GM23248 (cell line): ENCODE data around the gene POU2F1. TPM values are rescaled to one million over a fixed set of nuclear protein-coding genes. Genes with fewer than 3 reads are reported as not detected.

Experiments
- DNase-seq: peaks from one replicate; pipeline ENCODE4 v3.0.0-alpha.2; 2015
- H2AFZ ChIP-seq: fragments of 200-600 bp; sonication (generic); 2 replicates; pipeline ENCODE4 v1.6.1; 2016; ENCODE audit warnings: antibody characterized with exemption
- H3F3A ChIP-seq: fragments of 200-600 bp; sonication (generic); 2 replicates; pipeline ENCODE4 v1.6.1; 2016; ENCODE audit warnings: mild to moderate bottlenecking, antibody characterized with exemption, mixed run types; ENCODE audit not compliant: insufficient read depth
- H3K27ac ChIP-seq: fragments of 200-600 bp; sonication (generic); 2 replicates; pipeline ENCODE4 v1.5.1; 2016; ENCODE audit warnings: mild to moderate bottlenecking
- H3K27me3 ChIP-seq: fragments of 200-600 bp; sonication (generic); replicated peaks from 2 replicates; pipeline ENCODE4 v1.6.1; 2016; ENCODE audit warnings: mild to moderate bottlenecking; ENCODE audit not compliant: insufficient read depth
- H3K36me3 ChIP-seq: fragments of 200-600 bp; sonication (generic); 2 replicates; pipeline ENCODE4 v1.6.1; 2016; ENCODE audit warnings: low read depth, mild to moderate bottlenecking
- H3K4me1 ChIP-seq: fragments of 200-600 bp; sonication (generic); 2 replicates; pipeline ENCODE4 v1.6.1; 2016; ENCODE audit warnings: mild to moderate bottlenecking; ENCODE audit not compliant: insufficient read depth
- H3K4me2 ChIP-seq: fragments of 200-600 bp; sonication (generic); one replicate; pipeline ENCODE4 v1.6.1; 2016; ENCODE audit warnings: mild to moderate bottlenecking; ENCODE audit not compliant: unreplicated experiment
- H3K4me3 ChIP-seq: fragments of 200-600 bp; sonication (generic); 2 replicates; pipeline ENCODE4 v1.5.1; 2016; ENCODE audit warnings: mild to moderate bottlenecking
- H3K79me2 ChIP-seq: fragments of 200-600 bp; sonication (generic); 2 replicates; pipeline ENCODE4 v1.6.1; 2016; ENCODE audit warnings: mild to moderate bottlenecking; ENCODE audit not compliant: insufficient read depth
- H3K9ac ChIP-seq: fragments of 200-600 bp; sonication (generic); 2 replicates; pipeline ENCODE4 v1.6.1; 2016; ENCODE audit warnings: mild to moderate bottlenecking
- H3K9me2 ChIP-seq: fragments of 200-600 bp; sonication (generic); 2 replicates; pipeline ENCODE4 v1.6.1; 2016; ENCODE audit warnings: mixed run types, mild to moderate bottlenecking, moderate library complexity; ENCODE audit not compliant: insufficient read depth
- H3K9me3 ChIP-seq: fragments of 200-600 bp; sonication (generic); one replicate; pipeline ENCODE4 v1.6.1; 2017; ENCODE audit warnings: low read depth
- H4K20me1 ChIP-seq: fragments of 200-600 bp; sonication (generic); 2 replicates; pipeline ENCODE4 v1.6.0; 2016; ENCODE audit not compliant: insufficient read depth
- EZH2 ChIP-seq: fragments of 200-600 bp; sonication (generic); IDR thresholded peaks from 2 replicates; pipeline ENCODE4 v1.6.1; 2018; ENCODE audit warnings: antibody characterized with exemption, mild to moderate bottlenecking; ENCODE audit not compliant: insufficient read depth, poor library complexity, severe bottlenecking
- EZH2phosphoT487 ChIP-seq: fragments of 200-600 bp; sonication (generic); IDR thresholded peaks from 2 replicates; pipeline ENCODE4 v1.6.1; 2018; ENCODE audit warnings: antibody characterized with exemption, moderate library complexity, mild to moderate bottlenecking, low read depth; ENCODE audit not compliant: insufficient read depth
- WGBS, 2 experiments: methylation state at CpG; one replicate each; pipeline ENCODE4 v1.1.6; 2015 to 2017; ENCODE audit warnings: low lambda C conversion rate in 2 of 2, low coverage in 1 of 2; ENCODE audit errors: missing lambda C conversion rate in 2 of 2; 5-methylcytosine and 5-hydroxymethylcytosine counted together
- in situ Hi-C: fragments of 300-500 bp; cut with MboI; formaldehyde crosslinking; loops from 2 replicates; pipeline ENCODE4 v1.15.0; 2020
- polyA plus RNA-seq: library from polyadenylated mRNA; unstranded; fragments of >200 nt; fragmentation: Nextera tagmentation; extraction: Ambion mirVana; gene quantifications from 2 replicates; pipeline ENCODE4 v1.2.1, GENCODE V29; 2016
- total RNA-seq: library from RNA; depleted of rRNA; stranded (reverse); fragments of >200 nt; shearing (Covaris generic); gene quantifications from 2 replicates; pipeline ENCODE4 v1.2.3, GENCODE V29; 2014

Gene POU2F1
- total and polyA plus RNA-seq, 2 experiments from 2014 or later: 3.4 to 3.7 TPM

GRCh38 chr1:167428395-167428794 is 207.7 kb downstream of the POU2F1 start:
- Histone ChIP-seq H3K79me2 (no peaks in the 10 kb centered on the region), H3K4me2 (no peak overlapping the region), H4K20me1 (no peaks in the 10 kb centered on the region), H3K9ac (no peak overlapping the region), H2AFZ (no peak overlapping the region), H3K27me3 (no peaks in the 10 kb centered on the region), H3F3A (no peaks in the 10 kb centered on the region), H3K4me1 (peaks cover 8% of the 10 kb centered on the region; the same call in 1 of the 2 replicates), H3K9me3 (no peaks in the 10 kb centered on the region), H3K4me3 (no peak overlapping the region), H3K9me2 (no peaks in the 10 kb centered on the region), H3K36me3 (no peaks in the 10 kb centered on the region), H3K27ac (peak overlapping the region; percentile 22; the same call in 1 of the 2 replicates)
- in situ Hi-C loops: no loop called here
- WGBS, 2 experiments: 48 to 63% methylated on average over 2 of the region's 2 CpGs
- TF ChIP-seq EZH2: no peak
- no peak for TF ChIP-seq EZH2phosphoT487
- peak; percentile 56 for DNase-seq

GRCh38 chr1:167429612-167430011 is 208.9 kb downstream of the POU2F1 start:
- Histone ChIP-seq H3F3A (no peaks in the 10 kb centered on the region), H3K9me3 (no peaks in the 10 kb centered on the region), H3K27ac (no peak overlapping the region), H4K20me1 (no peaks in the 10 kb centered on the region), H3K9ac (no peak overlapping the region), H3K27me3 (no peaks in the 10 kb centered on the region), H3K4me2 (no peak overlapping the region), H3K36me3 (no peaks in the 10 kb centered on the region), H3K4me3 (no peak overlapping the region), H3K79me2 (no peaks in the 10 kb centered on the region), H2AFZ (no peak overlapping the region), H3K9me2 (no peaks in the 10 kb centered on the region), H3K4me1 (peaks cover 8% of the 10 kb centered on the region; the same call in 1 of the 2 replicates)
- no peak for TF ChIP-seq EZH2phosphoT487
- no peak for TF ChIP-seq EZH2
- in situ Hi-C loops: no loop called here
- WGBS, 2 experiments: 94 to 96% methylated on average over 2 of the region's 2 CpGs
- DNase-seq: no peak

- Histone ChIP-seq H3K9me3 (no peaks in the 10 kb centered on the region), H3K4me3 (no peak overlapping the region), H3K9ac (no peak overlapping the region), H3K27ac (no peak overlapping the region), H3K36me3 (no peaks in the 10 kb centered on the region), H4K20me1 (no peaks in the 10 kb centered on the region), H2AFZ (no peak overlapping the region), H3K4me2 (no peak overlapping the region), H3K27me3 (no peaks in the 10 kb centered on the region), H3K4me1 (peaks cover 8% of the 10 kb centered on the region; the same call in 1 of the 2 replicates), H3K9me2 (no peaks in the 10 kb centered on the region), H3K79me2 (no peaks in the 10 kb centered on the region), H3F3A (no peaks in the 10 kb centered on the region)
- TF ChIP-seq EZH2 (no peak), EZH2phosphoT487 (no peak)
- no peak for DNase-seq
- 81 to 86% methylated on average over 17 of the region's 17 CpGs for WGBS, 2 experiments
- in situ Hi-C loops: no loop called here
Measured at GRCh38 chr1:167430134-167430848, 209.6 kb downstream of the POU2F1 start.

GRCh38 chr1:167430849-167431242 is 210.2 kb downstream of the POU2F1 start:
- Histone ChIP-seq H3K27ac (no peak overlapping the region), H3K4me3 (no peak overlapping the region), H3K4me2 (no peak overlapping the region), H3F3A (no peaks in the 10 kb centered on the region), H2AFZ (no peak overlapping the region), H3K27me3 (no peaks in the 10 kb centered on the region), H3K9ac (no peak overlapping the region), H3K9me3 (no peaks in the 10 kb centered on the region), H4K20me1 (no peaks in the 10 kb centered on the region), H3K79me2 (no peaks in the 10 kb centered on the region), H3K9me2 (no peaks in the 10 kb centered on the region), H3K36me3 (no peaks in the 10 kb centered on the region), H3K4me1 (peaks cover 8% of the 10 kb centered on the region; the same call in 1 of the 2 replicates)
- 87 to 89% methylated on average over 10 of the region's 10 CpGs for WGBS, 2 experiments
- TF ChIP-seq EZH2: no peak
- no peak for TF ChIP-seq EZH2phosphoT487
- in situ Hi-C loops: no loop called here
- no peak for DNase-seq
